NK-92 (cell line): ENCODE measurements around the gene D2HGDH.

ENCODE experiments used
- DNase-seq: peaks from one replicate; lab custom pipeline; 2025; ENCODE audit not compliant: unreplicated experiment; lab: John Stamatoyannopoulos, UW

The D2HGDH gene

DNA sequence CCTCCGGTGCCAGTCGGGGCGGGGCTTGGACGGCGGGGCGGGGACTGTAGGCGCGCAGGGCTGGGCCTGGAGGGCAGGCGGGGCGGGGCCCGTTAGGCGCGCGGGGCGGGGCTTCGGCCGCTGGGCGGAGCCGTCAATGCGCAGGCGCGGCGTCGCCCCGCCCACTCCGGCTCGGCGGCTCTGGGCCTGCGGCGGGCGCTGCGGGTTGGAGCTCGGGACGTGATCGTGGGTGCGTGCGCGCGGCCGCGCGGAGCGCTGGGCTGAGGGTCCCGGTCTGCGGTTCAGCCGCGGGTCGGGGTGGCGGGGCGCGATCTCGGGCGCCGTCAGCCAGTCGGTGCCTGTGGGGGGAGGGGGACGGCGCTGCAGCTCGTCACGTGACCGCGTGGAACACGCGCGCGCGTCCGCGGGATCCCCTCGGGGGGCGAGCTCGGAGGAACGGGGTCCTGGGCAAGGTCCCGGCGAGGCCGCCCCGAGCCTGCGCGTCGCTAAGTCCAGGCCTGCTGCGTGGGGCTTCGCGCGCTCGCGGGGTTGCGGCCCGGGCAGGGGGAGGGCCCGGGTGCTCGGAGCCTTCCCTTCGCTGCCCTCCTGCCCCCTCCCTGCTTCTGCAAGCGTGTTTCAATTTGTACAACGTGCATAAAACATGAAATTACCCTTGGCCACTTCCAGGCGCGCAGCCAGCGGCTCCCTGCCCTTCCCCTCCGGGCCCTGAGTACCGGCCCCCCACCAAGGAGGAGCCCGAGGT is at the start of gene D2HGDH:
TSS of gene D2HGDH (plus strand) at position 164 of the 742 bp plus-strand sequence. CDS start 595 bp downstream, outside the sequence.
- peak; percentile 55 for DNase-seq

DNA sequence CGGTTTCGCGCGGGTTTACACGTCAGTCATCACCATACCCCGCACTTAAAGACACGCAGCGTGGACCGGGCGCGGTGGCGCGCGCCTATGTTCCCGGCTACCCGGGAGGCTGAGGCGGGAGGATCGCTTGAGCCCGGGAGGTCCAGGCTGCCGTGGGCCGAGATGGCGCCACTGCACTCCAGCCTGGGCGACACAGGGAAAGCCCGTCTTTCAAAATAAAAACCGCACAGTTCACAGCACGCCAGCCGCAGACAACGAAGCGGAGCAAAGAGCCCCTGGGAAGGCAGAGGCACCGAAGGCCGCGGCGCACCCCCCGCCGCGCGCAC is 48.1 kb upstream of the D2HGDH start:
- DNase-seq: no peak

GRCh38 chr2:241686650-241687425 is 47.6 kb upstream of the D2HGDH start, which contains the start of gene DTYMK:
TSS of gene DTYMK (minus strand) at chr2:241686815. CDS start at chr2:241686783, 32 bp downstream.
- DNase-seq: peak; percentile 62

GRCh38 chr2:241689306-241689705 is 45.1 kb upstream of the D2HGDH start:
- DNase-seq: no peak

- DNase-seq: no peak
These were observed 44.2 kb upstream of the D2HGDH start for GRCh38 chr2:241690202-241690717.

DNA sequence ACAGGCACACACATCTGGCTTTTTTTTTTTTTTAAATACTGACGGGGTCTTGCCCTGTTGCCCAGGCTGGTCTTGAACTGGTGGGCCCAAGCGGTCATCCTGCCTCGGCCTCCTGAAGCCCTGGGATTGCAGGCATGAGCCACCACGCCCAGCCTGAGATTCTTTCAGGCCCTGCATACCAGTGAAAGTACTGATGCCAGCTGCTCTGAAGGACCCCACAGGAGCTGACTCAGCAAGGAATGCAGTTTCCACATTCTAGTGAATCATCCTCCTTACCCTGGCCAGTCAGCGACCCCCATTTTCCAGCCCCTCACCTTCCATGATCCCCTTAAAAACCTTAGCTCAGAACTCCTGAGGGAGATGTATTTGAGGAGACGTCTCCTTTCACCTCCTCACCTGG is 42.0 kb upstream of the D2HGDH start:
- no peak for DNase-seq

- no peak for DNase-seq
These were observed 38.8 kb upstream of the D2HGDH start for GRCh38 chr2:241695651-241696050.

DNA sequence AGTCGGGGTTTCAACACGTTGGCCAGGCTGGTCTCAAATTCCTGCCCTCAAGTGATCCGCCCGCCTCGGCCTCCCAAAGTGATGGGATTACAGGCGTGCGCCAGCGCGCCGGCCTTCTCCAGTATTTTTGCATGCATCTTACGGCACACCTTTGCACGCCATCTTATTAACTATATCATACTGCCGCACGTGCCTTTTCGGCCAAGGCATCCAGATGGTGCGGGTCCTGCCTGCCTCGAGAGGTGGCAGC is 33.4 kb upstream of the D2HGDH start:
- DNase-seq: no peak

- DNase-seq: peak; percentile 51
These were observed 32.9 kb upstream of the D2HGDH start, which contains the start of gene ING5 for GRCh38 chr2:241701399-241702154. TSS of gene ING5 (plus strand) at chr2:241702039. CDS start at chr2:241702066, 27 bp downstream.

- peak; percentile 13 for DNase-seq
These were observed 32.0 kb upstream of the D2HGDH start for GRCh38 chr2:241702155-241703031.

DNA sequence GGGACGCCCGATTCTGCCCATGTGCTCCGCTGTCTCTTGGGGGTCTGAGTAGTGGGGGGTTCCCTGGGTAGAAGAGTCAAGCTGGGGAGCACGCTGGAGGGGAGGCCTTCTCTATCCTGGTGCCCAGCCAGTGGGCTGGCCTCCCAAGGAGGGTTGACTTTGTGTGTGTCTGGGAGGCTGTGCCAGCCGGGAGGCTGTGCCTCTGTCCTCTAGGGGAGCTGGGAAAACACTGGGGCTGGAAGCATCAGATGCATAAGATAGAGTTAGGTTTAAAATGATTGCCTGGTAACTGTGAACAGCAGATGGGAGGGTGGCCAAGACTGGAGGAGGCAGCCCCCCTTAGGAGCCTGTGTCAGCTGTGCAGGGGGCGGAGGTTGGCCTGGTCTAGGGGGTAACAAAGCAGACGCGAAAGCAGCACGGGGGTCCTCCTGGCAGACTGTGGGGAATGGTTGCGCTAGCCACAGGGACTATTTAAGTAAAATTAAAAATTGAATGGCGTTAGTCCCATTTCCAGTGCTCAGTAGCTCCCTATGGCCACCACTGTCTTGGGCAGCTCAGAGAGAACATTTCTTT is 31.3 kb upstream of the D2HGDH start:
- no peak for DNase-seq

DNA sequence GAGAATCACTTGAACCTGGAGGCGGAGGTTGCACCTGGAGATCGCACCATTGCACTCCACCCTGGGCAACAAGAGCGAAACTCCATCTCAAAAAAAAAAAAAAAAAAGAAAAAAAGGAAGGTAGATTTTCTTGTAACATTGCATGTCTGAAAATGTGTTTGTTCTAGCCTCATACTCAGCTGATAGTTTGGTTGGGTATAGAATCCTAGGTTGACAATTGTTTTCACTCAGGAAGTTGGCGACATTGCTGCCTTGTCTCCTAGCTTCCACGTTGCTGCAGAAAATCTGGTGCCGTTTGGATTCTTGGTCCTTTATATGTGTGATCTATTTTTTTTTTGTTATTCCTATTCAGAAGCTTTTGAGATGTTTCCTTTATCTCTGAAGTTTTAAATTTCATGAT is 27.9 kb upstream of the D2HGDH start:
- DNase-seq: no peak

GRCh38 chr2:241708879-241709278 is 25.6 kb upstream of the D2HGDH start:
- DNase-seq: no peak

DNA sequence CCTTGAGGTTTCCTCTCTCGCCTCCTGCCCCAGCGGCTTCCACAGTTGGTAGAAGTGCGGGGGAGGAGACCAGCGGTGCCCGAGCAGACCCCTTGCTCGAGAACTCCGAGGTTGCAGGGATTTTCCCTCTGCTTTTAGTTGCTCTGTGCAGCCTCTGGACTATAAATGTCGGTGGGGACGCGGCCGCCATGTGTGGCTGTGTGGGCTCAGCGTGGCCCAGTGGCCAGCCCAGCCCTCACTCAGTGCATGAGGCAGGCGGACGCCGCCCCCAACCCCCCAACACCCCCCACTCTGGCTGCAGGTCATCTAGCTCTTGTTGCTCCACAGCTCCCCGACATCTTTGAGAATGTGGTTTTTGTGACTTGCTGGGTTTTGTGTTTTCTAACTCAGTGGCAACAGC is 15.3 kb upstream of the D2HGDH start:
- no peak for DNase-seq

- no peak for DNase-seq
These were observed 14.3 kb upstream of the D2HGDH start for GRCh38 chr2:241720099-241720498.

- no peak for DNase-seq
These were observed 13.9 kb upstream of the D2HGDH start for GRCh38 chr2:241720560-241720959.

DNA sequence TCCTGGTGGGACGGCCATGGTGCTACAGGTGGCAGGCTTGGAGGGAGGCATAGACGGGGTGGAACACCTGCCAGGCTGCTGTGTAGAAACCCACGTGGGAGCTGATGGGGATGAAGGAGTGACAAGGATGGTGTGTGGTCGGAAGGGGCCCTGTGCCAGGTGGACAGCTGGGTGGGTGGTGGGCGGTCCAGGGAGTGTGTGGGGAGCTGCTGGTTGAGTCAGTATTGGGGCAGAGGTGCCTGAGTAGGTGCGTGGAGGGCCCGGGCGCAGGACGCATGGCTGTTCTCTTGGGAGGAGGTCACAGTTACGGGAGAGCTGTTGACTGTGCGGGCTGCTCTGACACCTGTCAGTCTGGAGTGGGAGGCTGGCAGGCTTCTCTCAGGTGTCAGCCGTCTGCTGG is 12.6 kb upstream of the D2HGDH start:
- no peak for DNase-seq

DNA sequence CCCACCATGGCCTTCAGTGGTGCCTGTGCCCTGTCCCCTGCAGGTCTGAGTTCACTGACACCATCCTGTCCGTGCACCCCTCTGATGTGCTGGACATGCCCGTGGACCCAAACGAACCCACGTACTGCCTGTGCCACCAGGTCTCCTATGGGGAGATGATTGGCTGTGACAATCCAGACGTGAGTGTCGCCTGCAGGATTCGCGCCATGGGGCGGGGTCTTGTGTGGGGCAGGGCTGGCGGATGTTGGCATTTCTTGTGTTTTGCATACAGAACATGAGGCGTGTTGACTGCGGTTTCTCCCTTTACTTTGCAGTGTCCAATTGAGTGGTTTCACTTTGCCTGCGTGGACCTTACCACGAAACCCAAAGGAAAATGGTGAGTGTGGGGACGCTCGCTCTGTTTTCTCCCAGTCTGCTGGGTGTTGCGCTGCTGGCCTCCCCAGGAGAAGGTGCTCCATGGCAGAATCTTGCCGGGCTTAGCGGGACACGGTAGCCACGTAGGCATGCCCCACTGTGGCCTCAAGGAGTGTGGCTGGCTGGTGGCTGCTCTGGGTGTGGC is 11.5 kb upstream of the D2HGDH start:
- no peak for DNase-seq

- no peak for DNase-seq
These were observed 10.0 kb upstream of the D2HGDH start for GRCh38 chr2:241724259-241724974.
